GM12874 (cell line): ENCODE measurements around the gene SEMG2.

ENCODE experiments used
- TF ChIP-seq, protein P1 (sequence below): IDR thresholded peaks from 2 replicates; pipeline ENCODE4 v1.5.1; 2011; ENCODE audit warnings: low read depth, mild to moderate bottlenecking, control low read depth, low read length, moderate library complexity; ENCODE audit not compliant: insufficient read depth

The SEMG2 gene

DNA sequence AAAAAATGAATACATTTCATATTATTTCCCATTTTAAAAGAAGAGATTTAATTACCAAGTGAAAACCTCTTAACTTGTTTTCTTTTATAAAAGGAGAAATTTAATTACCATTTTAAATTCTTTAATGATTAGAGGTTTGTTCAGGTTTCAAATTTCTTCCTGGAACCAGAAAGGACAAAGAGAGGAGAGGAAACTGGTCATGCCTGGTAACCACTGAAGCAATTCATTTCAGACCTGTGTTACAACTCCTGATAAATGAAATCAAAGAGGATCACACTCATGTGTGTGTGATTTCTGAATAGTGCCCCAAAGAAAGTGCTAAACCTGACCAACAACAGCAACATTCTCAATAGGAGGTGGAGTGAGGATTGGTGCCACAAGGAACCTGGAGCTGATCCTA is 45.8 kb downstream of the SEMG2 start:
- TF ChIP-seq, protein P1, sequence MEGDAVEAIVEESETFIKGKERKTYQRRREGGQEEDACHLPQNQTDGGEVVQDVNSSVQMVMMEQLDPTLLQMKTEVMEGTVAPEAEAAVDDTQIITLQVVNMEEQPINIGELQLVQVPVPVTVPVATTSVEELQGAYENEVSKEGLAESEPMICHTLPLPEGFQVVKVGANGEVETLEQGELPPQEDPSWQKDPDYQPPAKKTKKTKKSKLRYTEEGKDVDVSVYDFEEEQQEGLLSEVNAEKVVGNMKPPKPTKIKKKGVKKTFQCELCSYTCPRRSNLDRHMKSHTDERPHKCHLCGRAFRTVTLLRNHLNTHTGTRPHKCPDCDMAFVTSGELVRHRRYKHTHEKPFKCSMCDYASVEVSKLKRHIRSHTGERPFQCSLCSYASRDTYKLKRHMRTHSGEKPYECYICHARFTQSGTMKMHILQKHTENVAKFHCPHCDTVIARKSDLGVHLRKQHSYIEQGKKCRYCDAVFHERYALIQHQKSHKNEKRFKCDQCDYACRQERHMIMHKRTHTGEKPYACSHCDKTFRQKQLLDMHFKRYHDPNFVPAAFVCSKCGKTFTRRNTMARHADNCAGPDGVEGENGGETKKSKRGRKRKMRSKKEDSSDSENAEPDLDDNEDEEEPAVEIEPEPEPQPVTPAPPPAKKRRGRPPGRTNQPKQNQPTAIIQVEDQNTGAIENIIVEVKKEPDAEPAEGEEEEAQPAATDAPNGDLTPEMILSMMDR = no peak

DNA sequence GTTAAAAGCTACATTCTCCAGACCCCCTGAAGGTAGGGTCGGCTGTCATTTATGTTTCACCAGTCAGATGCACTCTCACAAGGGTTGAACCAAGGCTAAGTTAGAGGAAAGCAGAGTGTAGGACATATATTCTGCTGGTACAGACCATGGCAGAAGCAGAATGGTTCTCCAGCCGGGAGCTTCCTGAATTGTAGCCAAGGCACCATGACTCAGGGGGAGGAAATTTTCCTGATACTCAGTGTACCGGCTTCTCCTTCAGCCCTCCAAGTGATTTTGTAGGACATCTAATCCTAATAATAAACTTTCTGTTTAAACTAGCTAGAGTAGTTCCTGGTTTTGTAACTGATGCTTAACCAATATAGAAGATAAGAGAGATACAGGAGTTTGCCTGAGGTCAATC is 47.4 kb downstream of the SEMG2 start:
- TF ChIP-seq, protein P1 = no peak

DNA sequence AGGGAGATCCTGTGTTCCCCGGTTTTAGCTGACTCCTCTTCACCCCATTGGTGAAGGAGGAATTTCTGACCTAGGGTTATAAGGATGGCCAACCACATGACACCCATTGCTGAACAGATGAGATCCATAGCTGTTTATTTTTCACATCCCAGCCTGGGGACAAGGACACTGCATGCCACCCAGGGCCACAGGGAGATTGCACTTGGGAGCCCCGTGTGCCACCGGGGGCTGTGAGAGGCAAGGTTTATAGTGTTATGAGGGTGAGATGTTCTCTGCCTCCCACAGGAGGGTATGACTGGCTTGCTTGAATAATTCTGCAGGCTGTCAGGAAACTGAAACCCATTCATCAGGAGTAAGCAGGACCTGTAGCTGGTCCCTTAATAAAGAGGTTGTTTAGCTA is 47.9 kb downstream of the SEMG2 start:
- TF ChIP-seq, protein P1 = no peak

DNA sequence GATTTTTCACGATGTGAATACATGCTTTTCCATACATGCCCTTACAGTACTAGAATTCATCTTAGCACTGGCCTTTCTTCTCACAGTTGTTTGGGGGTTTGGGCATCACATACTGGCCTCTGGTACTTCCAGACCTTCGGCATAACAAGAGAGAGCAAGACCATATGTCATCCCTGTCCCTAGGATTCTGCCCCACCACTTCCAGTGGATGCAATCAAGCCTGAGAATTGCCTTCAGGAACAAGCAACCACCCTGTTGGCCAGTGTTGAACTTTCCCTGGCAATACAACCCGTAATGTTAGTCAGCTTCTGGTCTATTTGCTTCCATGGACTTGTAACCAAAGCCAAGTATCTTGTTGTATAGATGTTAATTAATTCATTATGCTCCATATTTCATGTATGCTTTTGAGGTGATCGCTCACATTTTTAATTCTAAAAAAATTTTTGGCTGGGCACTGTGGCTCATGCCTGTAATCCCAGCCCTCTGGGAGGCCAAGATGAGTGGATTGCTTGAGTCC is 48.6 kb downstream of the SEMG2 start:
- TF ChIP-seq, protein P1 = no peak
